Measurements from ENCODE around the gene PHKG1.
"Not testable (repeated sequence)": the region's sequence is repeated elsewhere in the genome, so short reads cannot be mapped to it uniquely, and the experiment has no call there.

Gene PHKG1

GRCh38 chr7:56092789-56093531, at the start of gene PHKG1:
Gene PHKG1, minus strand, starts transcription at chr7:56092952. Its CDS starts 4,011 bp downstream, at chr7:56088941.
- no peak for DNase-seq (ENCODE audit: low read depth in 1 of 2, low spot score in 1 of 2)

- not testable (repeated sequence) for DNase-seq (ENCODE audit: low read depth in 1 of 2, low spot score in 1 of 2)
These were observed 38.3 kb upstream of the PHKG1 start for GRCh38 chr7:56131062-56131461.

- DNase-seq (ENCODE audit: low read depth in 1 of 2, low spot score in 1 of 2) = no peak
These were observed 34.7 kb upstream of the PHKG1 start for GRCh38 chr7:56127241-56127975.

GRCh38 chr7:56125831-56126230, 33.1 kb upstream of the PHKG1 start:
- no peak for DNase-seq (ENCODE audit: low read depth in 1 of 2, low spot score in 1 of 2)

GRCh38 chr7:56124981-56125380, 32.2 kb upstream of the PHKG1 start:
- DNase-seq (ENCODE audit: low read depth in 1 of 2, low spot score in 1 of 2) = no peak

- no peak for DNase-seq (ENCODE audit: low read depth in 1 of 2, low spot score in 1 of 2)
These were observed 28.7 kb upstream of the PHKG1 start for GRCh38 chr7:56121440-56121839.

- no peak for DNase-seq (ENCODE audit: low read depth in 1 of 2, low spot score in 1 of 2)
These were observed 23.2 kb upstream of the PHKG1 start, which contains the start of gene NUPR2 for GRCh38 chr7:56115852-56116538. Gene NUPR2, minus strand, starts transcription at chr7:56116417. Its CDS starts 103 bp downstream, at chr7:56116314.

GRCh38 chr7:56112244-56112643, 19.5 kb upstream of the PHKG1 start:
- not testable (repeated sequence) for DNase-seq (ENCODE audit: low read depth in 1 of 2, low spot score in 1 of 2)

- DNase-seq (ENCODE audit: low read depth in 1 of 2, low spot score in 1 of 2) = no peak
These were observed 17.9 kb upstream of the PHKG1 start for GRCh38 chr7:56110611-56111010.

- DNase-seq (ENCODE audit: low read depth in 1 of 2, low spot score in 1 of 2) = no peak
These were observed 15.2 kb upstream of the PHKG1 start for GRCh38 chr7:56107954-56108258.

- DNase-seq (ENCODE audit: low read depth in 1 of 2, low spot score in 1 of 2) = peak; percentile 81
These were observed 13.6 kb upstream of the PHKG1 start, which contains the start of gene CHCHD2 for GRCh38 chr7:56106108-56107073. Gene CHCHD2, minus strand, starts transcription at chr7:56106476. Its CDS starts 63 bp downstream, at chr7:56106413.

GRCh38 chr7:56105508-56105907, 12.8 kb upstream of the PHKG1 start:
- DNase-seq (ENCODE audit: low read depth in 1 of 2, low spot score in 1 of 2) = no peak

- DNase-seq (ENCODE audit: low read depth in 1 of 2, low spot score in 1 of 2) = not testable (repeated sequence)
These were observed 11.4 kb upstream of the PHKG1 start for GRCh38 chr7:56104138-56104537.

- DNase-seq (ENCODE audit: low read depth in 1 of 2, low spot score in 1 of 2) = no peak
These were observed 6.9 kb upstream of the PHKG1 start for GRCh38 chr7:56099653-56100052.

- not testable (repeated sequence) for DNase-seq (ENCODE audit: low read depth in 1 of 2, low spot score in 1 of 2)
These were observed 5.6 kb upstream of the PHKG1 start for GRCh38 chr7:56098187-56099008.

GRCh38 chr7:56097700-56098099, 4.9 kb upstream of the PHKG1 start:
- no peak for DNase-seq (ENCODE audit: low read depth in 1 of 2, low spot score in 1 of 2)

- DNase-seq (ENCODE audit: low read depth in 1 of 2, low spot score in 1 of 2) = not testable (repeated sequence)
These were observed 364 bp downstream of the PHKG1 start for GRCh38 chr7:56092388-56092787.

- no peak for DNase-seq (ENCODE audit: low read depth in 1 of 2, low spot score in 1 of 2)
These were observed 1.2 kb downstream of the PHKG1 start for GRCh38 chr7:56091591-56091990.

- no peak for DNase-seq (ENCODE audit: low read depth in 1 of 2, low spot score in 1 of 2)
These were observed 5.3 kb downstream of the PHKG1 start for GRCh38 chr7:56087445-56087844.

- no peak for DNase-seq (ENCODE audit: low read depth in 1 of 2, low spot score in 1 of 2)
These were observed 6.0 kb downstream of the PHKG1 start for GRCh38 chr7:56086761-56087160.
